NCI-H1930 (cell line): ENCODE results near the gene OR8D4.
"Not testable (repeated sequence)": the region's sequence is repeated elsewhere in the genome, so short reads cannot be mapped to it uniquely, and the experiment has no call there.

Experiments used
- DNase-seq, 2 experiments: peaks; one replicate each; lab custom pipeline; 2025; lab: John Stamatoyannopoulos, UW

The OR8D4 gene

DNA sequence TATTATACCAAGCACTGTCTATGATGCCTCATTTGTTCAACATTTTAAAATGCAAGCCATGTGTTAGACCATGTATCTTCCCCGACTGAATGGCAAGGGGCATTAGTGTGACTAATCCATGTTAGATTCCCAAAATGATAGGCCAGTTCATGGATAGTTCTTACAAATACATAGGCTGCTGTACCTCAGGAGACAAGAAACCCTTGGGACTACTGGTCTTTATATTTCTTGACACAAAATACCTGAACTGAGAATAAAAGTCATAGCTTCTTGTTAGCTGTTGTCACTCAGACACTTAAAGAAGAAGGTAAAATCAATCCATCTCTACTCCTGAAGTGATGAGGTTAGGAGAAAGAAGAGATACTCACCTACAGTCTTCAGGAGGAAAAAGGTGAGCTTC, at the start of gene OR8D4:
Gene OR8D4 (plus strand): TSS at position 301 of the 400 bp plus-strand sequence. CDS start 4,265 bp downstream, outside the sequence.
- DNase-seq: no peak

DNA sequence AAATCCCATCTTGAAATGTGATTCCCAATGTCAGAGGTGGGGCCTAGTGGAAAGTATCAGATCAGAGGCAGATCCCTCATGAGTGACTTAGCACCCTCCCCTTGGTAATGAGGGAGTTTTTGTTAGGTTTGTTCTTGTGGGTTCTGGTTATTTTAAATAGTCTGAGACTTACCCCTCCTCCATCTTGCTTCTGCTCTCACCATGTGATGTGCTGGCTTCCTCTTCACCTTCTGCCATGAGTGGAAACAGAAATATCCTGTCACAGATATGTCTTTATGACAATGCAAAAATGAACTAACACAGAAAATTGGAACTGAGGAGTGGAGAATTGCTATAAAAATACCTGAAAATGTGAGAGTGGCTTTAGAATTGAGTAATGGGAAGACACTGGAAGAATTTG, 49.6 kb upstream of the OR8D4 start:
- DNase-seq: no peak

DNA sequence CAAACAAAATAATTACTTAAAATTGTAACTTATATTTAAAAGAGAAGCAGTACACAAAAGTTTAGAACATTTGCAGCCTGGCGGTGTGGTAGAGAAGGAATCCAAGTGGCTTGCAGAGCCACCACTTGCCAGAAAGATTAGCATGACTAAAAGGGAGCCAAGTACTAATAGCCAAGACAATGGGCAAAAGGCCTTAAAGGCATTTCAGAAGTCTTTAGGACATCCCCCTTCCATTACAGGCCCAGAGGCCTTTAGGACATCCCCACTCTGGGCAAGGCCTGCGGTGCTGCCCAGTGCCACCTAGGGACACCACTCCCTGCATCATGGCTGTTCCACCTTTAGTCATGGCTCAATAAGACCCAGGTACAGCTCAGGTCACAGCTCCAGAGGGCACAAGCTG, 48.9 kb upstream of the OR8D4 start:
- no peak for DNase-seq

DNA sequence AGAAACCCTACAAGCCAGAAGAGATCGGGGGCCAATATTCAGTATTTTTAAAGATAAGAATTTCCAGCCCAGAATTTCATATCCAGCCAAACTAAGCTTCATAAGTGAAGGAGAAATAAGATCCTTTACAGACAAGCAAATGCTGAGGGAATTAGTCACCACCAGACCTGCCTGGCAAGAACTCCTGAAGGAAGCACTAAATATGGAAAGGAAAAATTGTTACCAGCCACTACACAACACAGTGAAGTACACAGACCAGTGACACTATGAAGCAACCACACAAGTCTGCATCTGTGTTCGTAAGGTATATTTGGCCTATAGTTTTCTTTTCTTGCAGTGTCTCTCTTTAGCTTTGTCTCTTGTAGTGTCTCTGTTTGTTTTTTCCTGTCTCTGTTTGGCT, 45.5 kb upstream of the OR8D4 start:
- no peak for DNase-seq

DNA sequence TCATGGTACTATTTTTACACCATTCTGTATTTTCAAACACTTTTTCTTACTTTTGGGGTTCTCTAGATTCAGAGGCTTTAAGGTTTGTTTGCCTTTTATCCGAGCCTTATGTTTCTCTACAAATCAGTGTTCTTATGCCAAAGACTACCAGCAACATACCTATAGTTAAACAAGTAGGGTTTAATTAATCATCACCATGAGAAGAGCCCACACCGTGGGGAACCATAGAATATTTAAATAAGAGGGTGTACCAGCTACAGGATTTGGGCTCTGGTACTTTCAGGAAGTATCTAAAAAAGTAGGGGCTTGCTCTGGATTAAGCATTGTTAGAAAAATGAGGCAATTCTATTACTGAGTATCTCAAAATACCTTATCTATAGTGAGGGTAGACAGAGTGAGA, 42.2 kb upstream of the OR8D4 start:
- no peak for DNase-seq

DNA sequence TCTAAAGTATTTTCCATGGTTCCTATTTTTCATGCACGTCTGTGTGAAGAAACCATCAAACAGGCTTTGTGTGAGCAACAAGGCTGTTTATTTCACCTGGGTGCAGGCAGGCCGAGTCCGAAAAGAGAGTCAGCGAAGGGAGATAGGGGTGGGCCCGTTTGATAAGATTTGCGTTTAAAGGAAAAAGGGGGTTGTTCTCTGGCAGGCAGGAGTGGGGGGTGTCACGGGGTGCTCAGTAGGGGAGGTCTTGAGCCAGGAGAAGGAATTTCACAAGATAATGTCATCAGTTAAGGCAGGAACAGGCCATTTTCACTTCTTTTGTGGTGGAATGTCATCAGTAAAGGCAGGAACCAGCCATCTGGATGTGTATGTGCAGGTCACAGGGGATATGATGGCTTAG, 36.7 kb upstream of the OR8D4 start:
- DNase-seq: not testable (repeated sequence)

DNA sequence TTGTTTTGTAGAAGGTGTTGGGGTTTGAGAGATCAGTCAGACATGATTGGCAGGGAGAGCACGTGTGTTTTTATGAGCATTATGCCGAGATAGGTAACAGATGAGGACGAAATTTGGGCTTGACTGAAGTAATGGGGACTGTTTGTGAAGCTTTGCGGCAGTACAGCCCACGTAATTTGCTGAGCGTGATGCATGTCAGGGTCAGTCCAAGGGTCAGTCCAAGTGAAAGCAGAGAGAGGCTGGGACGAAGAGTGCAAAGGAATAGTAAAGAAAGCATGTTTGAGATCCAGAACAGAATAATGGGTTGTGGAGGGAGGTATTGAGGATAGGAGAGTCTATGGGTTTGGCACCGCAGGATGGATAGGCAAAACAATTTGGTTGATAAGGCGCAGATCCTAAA, 34.2 kb upstream of the OR8D4 start:
- DNase-seq: not testable (repeated sequence)

DNA sequence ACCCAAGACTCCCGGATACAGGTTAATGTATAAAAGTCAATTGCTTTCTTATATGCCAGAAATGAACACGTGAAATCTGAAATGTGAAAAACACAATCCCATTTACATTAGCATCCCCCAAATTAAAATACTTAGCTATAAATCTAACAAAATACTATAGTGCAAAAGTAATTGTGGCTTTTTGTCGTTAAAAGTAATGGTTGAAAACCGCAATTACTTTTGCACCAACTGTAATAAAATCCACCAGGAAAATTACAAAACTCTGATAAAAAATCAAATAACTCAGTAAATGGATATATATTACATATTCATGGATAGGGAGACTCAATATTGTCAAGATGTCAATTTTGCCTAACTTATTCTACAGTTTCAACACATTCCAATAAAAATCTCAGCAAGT, 21.1 kb upstream of the OR8D4 start:
- DNase-seq: no peak

DNA sequence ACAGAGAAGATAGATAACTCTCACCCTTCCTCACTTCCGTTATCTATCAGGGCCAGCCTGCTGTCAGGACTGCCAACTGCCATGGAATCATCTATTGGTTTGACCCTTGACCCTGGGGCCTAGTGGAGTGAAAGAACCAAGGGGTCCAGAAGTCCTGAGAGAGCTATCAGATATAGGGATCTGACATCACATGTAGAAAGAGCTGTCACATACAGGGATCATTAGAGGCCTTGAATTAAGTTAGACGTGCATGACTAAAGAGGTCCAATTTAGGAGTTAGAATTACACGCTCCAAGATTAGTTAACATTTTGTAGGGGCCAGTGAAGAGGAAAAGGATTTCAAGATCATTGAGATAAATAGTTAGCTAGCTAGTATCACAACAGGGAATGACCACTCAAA, 16.4 kb upstream of the OR8D4 start, which contains the start of gene TMEM225:
Gene TMEM225 (minus strand): TSS at position 101 of the 400 bp plus-strand sequence. CDS start 245 bp downstream, outside the sequence.
- DNase-seq: no peak

DNA sequence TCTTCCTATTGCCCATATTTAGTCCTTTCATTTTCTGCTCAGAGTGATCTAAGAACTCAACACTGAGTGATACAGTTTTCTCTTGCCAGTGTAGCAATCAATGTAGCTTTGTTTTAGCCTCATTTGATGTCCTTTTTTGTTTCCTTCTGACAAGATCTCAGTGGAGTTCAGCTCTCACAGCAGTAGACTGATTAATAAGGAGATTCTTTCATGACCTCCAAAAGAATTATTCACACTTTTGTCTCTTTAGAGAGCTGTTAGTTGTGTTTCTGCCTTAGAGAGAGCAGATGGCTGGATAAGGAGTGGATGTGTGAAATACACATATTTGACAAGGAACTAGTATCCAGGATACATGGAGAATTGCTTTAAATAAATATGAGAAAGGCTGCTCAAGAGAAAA, 9.9 kb upstream of the OR8D4 start:
- DNase-seq: no peak

DNA sequence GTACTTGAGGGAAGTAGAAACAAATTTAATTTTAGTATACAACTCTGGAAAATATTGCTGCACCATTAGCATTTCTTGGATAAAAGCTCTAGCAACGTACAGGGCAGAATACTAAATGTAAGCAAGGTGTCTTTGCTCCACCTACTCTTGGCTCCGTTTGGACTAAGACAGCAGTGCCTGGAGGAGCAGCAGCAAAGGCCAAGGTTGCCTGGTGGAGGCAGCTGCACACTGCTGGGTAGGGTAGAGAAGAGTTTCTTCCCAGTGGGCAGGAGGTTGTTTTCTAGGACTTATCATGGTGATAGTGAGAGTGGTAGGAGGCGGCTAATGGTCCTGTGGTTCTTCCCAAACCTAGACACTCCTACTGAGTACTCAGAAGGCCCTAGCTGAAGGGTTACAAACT, 2.2 kb upstream of the OR8D4 start:
- DNase-seq: no peak

DNA sequence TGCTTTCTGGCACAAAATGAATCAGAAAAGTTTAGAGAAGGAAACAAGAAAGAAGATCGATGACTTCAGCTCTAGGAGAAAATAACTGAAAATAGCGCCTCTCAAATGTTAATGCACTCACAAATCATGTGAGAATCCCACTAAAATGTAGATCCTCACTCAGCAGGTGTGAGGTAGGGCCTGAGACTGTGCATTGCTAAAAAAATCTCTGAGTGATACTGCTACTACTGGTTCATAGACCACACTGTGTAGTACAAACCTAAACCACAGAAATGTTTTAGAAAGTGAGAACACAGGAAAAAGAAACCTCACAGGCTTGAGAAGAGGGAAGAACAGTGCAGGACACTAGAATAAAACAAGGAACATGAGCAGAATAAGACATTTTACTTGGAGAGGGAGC, 2.0 kb downstream of the OR8D4 start:
- DNase-seq: no peak

DNA sequence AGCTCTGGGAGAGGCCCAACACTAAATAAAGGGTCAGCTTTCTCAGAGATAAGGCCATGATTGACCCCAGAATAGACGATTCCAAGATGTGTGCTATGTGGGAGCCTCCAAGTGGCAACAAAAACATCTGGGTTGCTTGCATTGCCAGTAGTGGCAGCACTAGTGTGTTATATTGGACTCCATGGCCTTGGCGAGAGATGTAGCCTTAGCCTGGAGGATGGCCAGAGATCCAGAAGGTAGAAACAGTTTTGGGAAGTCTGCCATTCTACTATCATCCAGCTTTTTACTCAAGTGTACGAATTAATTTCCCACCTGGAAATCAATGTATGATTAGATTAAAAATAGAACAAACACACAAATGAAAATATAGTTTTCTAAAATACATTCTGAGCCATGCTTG, 3.0 kb downstream of the OR8D4 start:
- no peak for DNase-seq

DNA sequence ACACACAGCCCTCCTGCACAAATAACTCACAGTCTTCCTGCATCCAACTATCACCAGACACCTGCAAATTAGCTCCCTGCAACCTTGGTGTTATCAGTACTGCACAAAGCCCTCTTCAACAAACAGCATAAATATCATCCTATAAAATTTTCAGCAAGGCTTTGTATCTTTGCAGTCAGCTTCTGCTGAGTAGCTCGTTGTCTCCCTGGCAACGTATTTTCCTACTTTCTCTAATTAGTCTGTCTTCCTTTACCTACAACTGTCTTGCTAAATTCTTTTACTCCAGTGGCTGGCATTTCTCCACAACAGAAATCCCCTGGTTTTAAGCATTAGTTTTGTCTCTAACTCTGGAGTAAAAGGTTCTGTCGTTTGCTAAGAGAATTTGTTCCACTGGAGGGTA, 3.9 kb downstream of the OR8D4 start:
- no peak for DNase-seq

DNA sequence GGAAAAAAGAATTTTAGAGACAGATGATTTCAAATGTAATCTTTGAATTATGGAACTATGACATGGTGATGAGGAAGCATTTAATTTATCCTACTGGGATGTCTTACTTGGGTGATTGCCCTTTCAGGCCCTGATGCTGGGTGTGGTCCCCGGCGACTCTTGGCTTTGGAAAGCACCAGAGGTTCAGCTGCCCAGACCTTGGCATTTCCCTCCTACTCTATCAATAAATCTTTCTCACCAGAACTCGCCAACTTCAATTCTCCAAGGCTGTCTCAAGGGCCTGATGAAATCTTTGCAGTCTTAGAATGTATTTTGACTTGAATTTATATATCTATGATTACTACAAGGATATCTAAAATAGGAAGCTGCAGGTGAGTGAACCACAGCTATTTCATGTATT, 19.0 kb downstream of the OR8D4 start:
- DNase-seq: no peak

DNA sequence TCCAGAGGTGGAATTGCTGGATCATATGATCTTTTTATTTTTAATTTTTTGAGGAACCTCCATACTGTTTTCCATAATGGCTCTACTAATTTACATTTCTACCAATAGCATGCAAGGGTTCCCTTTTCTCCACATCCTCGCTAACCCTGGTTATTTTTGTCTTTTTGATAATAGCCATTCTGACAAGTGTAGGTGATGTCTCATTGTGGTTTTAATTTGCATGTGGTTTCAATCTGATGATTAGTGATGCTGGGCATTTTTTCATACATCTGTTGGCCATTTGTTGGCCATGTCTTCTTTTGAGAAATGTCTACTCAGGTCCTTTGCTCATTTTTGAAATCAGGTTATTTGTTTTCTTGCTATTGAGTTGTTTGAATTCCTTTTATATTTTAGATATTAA, 22.1 kb downstream of the OR8D4 start:
- DNase-seq: no peak

DNA sequence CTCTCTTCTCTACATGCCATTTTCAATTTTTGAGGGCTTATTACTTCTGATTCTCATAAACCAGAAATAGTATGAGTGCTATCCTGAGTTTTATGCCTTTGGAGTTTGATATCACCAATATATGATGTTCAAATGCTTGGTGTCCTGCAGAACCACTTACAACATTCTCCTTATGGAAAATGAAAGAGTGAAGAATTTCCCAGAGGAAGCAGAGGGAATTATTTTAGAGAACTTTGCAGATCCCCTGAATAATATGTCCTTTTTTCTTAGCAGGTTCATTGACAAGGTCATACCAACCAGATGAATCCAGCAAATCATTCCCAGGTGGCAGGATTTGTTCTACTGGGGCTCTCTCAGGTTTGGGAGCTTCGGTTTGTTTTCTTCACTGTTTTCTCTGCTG, 37.4 kb downstream of the OR8D4 start, which contains the start of gene OR4D5:
Gene OR4D5 (plus strand): TSS at position 301 of the 400 bp plus-strand sequence. CDS start 0 bp downstream, at position 301.
- DNase-seq: no peak

DNA sequence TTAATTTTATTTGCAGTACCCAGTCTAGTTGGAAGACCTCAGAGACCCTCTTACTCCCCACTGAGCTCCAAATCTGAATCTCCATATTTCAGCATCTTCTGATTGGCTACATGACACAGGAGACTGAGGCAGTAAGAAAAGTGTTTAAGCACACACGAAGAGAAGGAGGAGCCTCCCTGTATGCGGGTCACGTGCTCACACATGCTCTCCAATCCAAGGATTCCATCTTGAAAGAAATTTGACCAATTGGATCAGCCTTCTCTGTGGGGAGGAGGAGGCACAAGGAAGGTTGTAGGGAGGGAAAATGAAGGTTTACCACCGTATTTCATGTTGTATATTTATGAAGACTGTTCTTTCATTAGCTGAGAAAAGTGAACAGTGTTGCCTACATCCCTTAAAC, 40.4 kb downstream of the OR8D4 start:
- no peak for DNase-seq

DNA sequence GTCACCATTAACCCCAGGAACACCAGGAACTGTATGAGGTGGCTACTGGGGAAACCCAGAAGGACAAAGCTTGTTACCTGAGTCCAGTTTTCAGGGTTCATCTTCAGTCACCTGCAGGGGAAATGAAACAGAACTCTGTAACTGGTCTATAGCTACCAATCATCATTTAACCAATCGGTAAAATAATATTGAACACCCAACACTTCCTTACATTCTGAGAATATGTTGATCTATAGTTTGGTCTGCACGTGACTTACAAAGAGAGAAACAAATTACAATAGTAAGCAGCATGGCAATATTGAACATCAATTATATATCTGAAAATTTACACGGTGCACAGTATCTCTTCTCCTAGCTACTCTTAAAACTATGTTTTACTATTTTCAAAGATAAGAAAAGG, 41.8 kb downstream of the OR8D4 start, which contains the start of gene OR6T1:
Gene OR6T1 (minus strand): TSS at position 101 of the 400 bp plus-strand sequence. CDS start 0 bp downstream, at position 101.
- no peak for DNase-seq

DNA sequence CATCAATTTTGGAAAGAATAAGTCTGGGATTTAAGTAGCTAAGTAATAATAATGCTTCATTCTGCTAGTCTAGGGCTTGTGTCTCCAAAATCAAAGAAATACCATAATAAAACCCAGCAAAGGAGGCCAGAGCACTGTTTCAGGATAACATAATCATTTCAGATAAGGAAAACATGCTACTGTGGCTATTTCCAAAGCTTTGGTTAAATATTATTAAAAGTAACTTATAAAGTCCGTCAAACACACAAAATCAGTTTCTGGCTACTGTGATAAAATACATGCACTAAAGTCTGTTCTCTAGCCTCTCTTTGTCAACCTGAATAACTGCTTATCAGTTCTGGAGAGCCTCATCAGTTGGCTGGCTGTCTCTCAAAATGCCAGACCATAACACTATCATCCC, 43.2 kb downstream of the OR8D4 start:
- DNase-seq: no peak

DNA sequence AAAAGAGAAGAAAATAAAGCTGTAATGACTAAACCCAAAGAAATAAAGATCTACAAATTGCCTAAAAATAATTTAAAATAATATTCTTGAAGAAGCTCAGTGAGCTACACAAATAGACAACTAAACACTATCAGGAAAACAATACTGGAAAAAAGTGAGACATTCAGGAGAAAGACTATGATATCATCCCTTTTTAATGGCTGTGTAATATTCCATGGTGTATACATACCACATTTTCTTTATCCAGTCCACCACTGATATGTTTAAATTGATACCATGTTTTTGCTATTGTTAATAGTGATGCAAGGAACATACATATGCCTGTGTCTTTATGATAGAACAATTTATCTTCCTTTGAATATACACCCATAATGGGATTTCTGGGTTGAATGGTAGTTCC, 54.8 kb downstream of the OR8D4 start:
- no peak for DNase-seq
